Breast epithelium (tissue), 3 donors: Measurements from ENCODE around the gene AHCYL2.

Experiments
- CTCF ChIP-seq, 3 donors: fragments of 450-650 bp; IDR thresholded peaks; one replicate each; pipeline ENCODE4 v1.5.1; 2016 to 2017; ENCODE audit warnings: antibody characterized with exemption in 3 of 3, mild to moderate bottlenecking in 3 of 3, moderate library complexity in 3 of 3
- POLR2AphosphoS5 ChIP-seq, 3 donors: sonication (generic); formaldehyde crosslinking; IDR thresholded peaks; one replicate each; pipeline ENCODE4 v1.6.1; 2017; ENCODE audit warnings: antibody characterized with exemption in 3 of 3

- peak in 2 of 3 donors; percentile 84 to 90 for TF ChIP-seq CTCF (IDR thresholded peaks at IDR 0.05)
- TF ChIP-seq POLR2AphosphoS5 (IDR thresholded peaks at IDR 0.05) = no peak
These were observed 143.0 kb downstream of the AHCYL2 start for GRCh38 chr7:129367700-129368388.
